Stimulated activated CD8-positive, alpha-beta memory T cell treated with anti-CD3 and anti-CD28 coated beads, Interleukin-7, amount 100 ng/mL, for 48 hours (primary cell): Measurements from ENCODE around the gene PPARA.

Experiments
- DNase-seq, 2 donors: peaks; one replicate each; pipeline ENCODE4 v3.0.0-alpha.2; 2020; ENCODE audit warnings: low read depth in 1 of 2; ENCODE audit errors: extremely low read depth in 1 of 2

Gene PPARA

GRCh38 chr22:46150034-46150654, at the start of gene PPARA:
PPARA (plus strand) TSS chr22:46150526; CDS start chr22:46198384, 47,858 bp downstream.
- DNase-seq = peak; percentile 64 to 74

GRCh38 chr22:46102159-46102558, 48.2 kb upstream of the PPARA start:
- no peak for DNase-seq

GRCh38 chr22:46102752-46103151, 47.6 kb upstream of the PPARA start:
- DNase-seq = no peak

GRCh38 chr22:46103181-46103580, 47.1 kb upstream of the PPARA start:
- no peak for DNase-seq

- DNase-seq = no peak
Observed at GRCh38 chr22:46103664-46104063, 46.7 kb upstream of the PPARA start.

- DNase-seq = no peak
Observed at GRCh38 chr22:46104170-46104880, 46.0 kb upstream of the PPARA start.

GRCh38 chr22:46104881-46105493, 45.3 kb upstream of the PPARA start:
- DNase-seq = no peak

GRCh38 chr22:46105494-46106278, 44.6 kb upstream of the PPARA start:
- DNase-seq = no peak

GRCh38 chr22:46106279-46107022, 43.9 kb upstream of the PPARA start:
- no peak for DNase-seq

- no peak for DNase-seq
Observed at GRCh38 chr22:46107089-46107664, 43.1 kb upstream of the PPARA start.

- no peak for DNase-seq
Observed at GRCh38 chr22:46107753-46108563, 42.4 kb upstream of the PPARA start.

GRCh38 chr22:46108564-46109473, 41.5 kb upstream of the PPARA start:
- DNase-seq = no peak

- no peak for DNase-seq
Observed at GRCh38 chr22:46109474-46110003, 40.8 kb upstream of the PPARA start.

- no peak for DNase-seq
Observed at GRCh38 chr22:46110215-46110614, 40.1 kb upstream of the PPARA start.

- DNase-seq = no peak
Observed at GRCh38 chr22:46111645-46112306, 38.5 kb upstream of the PPARA start.

GRCh38 chr22:46112405-46112804, 37.9 kb upstream of the PPARA start:
- no peak for DNase-seq

- no peak for DNase-seq
Observed at GRCh38 chr22:46113110-46113909, 37.0 kb upstream of the PPARA start.
